Caki2 (cell line): Measurements from ENCODE around the gene BCORL1. TPM values are rescaled to one million over a fixed set of nuclear protein-coding genes. Genes with fewer than 3 reads are reported as not detected.

Source experiments
- DNase-seq: peaks from one replicate; pipeline ENCODE4 v3.0.0-alpha.2; 2015; ENCODE audit warnings: low read depth
- in situ Hi-C: cut with HindIII; loops from 2 replicates; pipeline ENCODE4 v1.10.0; 2016; ENCODE audit warnings: low sequenced_read_pairs, low pct_unique_long_range_greater_than_20kb, mixed read lengths
- total RNA-seq: library from RNA; depleted of rRNA; stranded (reverse); fragments of >200 nt; shearing (Covaris generic); gene quantifications from 2 replicates; pipeline ENCODE4 v1.2.3, GENCODE V29; 2014; ENCODE audit warnings: low replicate concordance

Gene BCORL1
- total RNA-seq, 1 experiment from 2014 or later: 0.44 TPM

DNA sequence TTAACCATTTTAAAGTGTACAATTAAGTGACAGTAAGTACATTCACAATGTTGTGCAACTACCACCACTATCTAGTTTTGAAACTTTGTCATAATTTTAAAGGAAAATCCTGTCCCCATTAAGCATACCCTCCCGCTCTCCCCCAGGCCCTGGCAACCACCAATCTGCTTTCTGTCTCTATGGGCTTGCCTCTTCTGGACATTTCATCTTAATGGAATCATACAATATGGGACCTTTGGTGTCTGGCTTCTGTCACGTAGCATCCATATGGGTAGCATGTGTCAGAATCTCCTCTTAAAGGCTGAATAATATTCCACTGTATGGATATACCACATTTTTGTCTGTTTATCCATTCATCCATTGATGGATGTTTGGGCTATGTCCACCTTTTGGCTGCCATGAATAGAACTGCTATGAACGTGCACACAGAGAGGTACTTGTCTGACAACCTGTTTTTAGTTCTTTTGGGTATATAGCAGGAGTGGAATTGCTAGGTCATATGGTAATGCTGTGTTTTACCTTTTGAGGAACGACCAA lies 66.3 kb downstream of the BCORL1 start:
- in situ Hi-C loops: no loop called here

DNA sequence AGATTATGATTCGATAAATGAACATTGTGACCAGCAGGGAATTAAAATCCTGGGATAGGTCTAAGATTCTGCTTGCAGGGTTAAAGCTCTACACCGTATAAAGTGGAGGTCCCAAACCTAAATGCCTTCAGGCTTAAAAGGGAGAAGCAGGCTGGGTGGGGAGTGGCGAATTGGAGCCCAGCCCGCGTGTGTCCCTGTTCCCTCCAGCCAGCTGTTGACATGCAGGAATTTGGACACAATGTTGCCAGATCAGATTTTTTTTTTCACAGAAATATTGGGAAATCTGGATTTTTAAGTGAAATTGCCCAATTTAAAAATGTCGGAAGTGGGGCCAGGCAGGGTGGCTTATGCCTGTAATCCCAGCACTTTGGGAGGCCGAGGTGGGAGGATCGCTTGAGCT lies 67.4 kb downstream of the BCORL1 start:
- in situ Hi-C loops: no loop called here
- DNase-seq: no peak

More for the DNA sequence above, 66.3 kb downstream of the BCORL1 start:
- no peak for DNase-seq

GRCh38 chrX:130051176-130051845 lies 68.9 kb downstream of the BCORL1 start:
- no peak for DNase-seq
- in situ Hi-C loops: no loop called here

DNA sequence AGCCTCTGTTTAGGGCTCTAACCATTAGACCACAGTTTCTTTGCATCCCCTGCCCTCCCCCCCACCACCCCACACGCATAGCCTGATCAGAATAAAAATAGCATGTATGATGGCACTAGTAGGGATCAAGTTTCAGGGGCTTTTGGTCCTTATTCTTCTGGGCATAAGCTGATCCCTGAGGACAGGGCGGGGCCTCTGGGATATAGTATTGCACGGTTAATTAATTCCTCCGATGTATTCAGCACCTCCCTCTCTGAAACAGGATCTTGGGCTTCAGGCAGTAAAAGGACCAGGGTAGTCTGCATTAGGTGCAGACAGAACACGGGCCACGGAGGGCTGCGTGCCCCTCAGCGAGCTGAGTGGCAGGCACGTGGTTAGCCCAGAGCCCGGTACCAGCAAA lies 70.8 kb downstream of the BCORL1 start:
- no peak for DNase-seq
- in situ Hi-C loops: no loop called here

DNA sequence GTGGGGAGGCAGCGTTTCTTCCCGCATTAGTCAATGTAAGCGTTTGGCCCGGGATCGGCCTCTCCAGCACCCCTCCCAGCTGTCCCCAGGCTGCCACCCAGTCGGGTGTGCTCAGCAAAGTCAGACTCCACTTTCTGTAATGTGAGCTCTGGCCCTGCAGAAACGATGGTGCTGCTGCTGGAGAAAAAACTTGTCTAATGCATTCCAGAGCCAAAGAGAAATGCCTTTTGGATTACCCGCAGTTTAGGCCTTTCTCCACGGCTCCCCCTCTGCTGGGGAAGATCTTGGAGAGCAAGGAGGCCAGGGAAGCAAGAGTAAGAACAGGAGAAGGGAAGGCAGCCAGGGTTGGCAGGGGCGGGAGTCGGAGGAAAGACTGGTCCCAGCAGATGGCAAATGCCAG lies 72.7 kb downstream of the BCORL1 start:
- in situ Hi-C loops: no loop called here
- no peak for DNase-seq

GRCh38 chrX:130055899-130056298 lies 73.5 kb downstream of the BCORL1 start:
- DNase-seq: no peak
- in situ Hi-C loops: no loop called here

- in situ Hi-C loops: no loop called here
- DNase-seq: peak; percentile 2
These were observed 74.8 kb downstream of the BCORL1 start for GRCh38 chrX:130057209-130057608.

DNA sequence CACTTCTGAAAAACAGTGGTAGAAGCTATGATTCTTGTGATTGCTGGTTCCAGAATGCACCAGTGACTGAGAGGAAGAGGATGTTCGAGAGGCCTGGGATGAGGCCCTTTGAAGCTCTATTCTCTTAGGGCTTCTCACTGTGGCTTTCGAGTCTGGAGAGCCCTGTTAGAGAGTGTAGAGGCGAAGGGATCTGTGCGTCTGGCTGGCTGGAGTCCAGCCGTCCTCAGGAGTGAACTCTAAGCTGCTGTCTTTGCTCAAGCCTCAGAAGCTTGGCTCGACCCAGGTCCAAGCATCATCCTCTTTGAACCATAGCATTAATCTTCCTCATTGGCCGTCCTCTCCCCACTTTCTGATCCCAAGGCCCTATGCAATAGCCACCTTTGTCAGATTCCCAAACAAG lies 76.2 kb downstream of the BCORL1 start:
- in situ Hi-C loops: no loop called here

DNA sequence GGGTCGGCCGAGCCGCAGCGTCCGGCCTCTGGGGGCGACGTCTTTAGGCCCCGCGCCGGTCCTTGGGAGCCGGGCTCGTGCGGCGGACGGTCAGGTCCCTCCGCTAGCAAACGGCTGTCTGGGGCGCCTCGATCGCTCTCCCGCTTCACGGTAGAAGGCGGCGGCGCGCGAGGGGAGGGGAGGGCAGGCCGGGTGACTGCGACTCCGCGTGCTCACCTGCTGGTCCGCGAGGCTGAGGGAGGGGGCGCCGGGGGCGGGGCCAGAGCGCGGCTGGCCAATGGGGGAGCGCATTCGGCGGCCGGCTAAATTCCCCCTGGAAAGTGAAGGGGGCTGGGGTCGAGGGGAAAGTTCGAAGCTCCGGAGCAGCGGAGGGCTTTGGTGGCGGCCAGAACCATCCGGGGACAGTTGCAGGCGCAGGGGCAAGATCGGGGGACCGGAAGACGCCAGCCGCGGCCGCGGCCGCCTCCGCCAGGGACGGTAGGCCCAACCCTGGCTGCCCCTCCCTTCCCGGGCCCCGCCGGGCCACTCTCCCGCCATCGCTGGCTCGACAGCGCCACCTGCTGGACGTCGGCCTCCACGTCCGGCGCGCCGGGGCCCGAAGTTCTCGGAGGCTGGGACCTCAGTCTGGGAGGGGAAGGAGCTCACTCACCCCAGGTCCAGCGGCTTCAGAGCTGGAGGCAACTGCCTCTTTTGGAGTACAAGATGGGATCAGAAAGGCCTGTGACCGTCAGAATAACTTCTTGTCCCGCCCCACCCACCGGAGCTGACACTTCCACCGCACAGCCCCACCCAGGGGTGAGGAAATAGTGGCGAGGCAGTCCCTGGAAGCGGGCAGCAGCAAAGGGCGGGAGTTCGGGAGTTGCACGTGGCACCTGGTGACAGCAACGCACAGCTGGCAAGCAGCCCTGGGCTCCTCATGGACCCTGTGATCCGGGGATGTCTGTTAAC lies 78.0 kb downstream of the BCORL1 start:
- DNase-seq: peak; percentile 80
- in situ Hi-C loops: no loop called here

More for the DNA sequence above, 76.2 kb downstream of the BCORL1 start:
- DNase-seq: no peak

DNA sequence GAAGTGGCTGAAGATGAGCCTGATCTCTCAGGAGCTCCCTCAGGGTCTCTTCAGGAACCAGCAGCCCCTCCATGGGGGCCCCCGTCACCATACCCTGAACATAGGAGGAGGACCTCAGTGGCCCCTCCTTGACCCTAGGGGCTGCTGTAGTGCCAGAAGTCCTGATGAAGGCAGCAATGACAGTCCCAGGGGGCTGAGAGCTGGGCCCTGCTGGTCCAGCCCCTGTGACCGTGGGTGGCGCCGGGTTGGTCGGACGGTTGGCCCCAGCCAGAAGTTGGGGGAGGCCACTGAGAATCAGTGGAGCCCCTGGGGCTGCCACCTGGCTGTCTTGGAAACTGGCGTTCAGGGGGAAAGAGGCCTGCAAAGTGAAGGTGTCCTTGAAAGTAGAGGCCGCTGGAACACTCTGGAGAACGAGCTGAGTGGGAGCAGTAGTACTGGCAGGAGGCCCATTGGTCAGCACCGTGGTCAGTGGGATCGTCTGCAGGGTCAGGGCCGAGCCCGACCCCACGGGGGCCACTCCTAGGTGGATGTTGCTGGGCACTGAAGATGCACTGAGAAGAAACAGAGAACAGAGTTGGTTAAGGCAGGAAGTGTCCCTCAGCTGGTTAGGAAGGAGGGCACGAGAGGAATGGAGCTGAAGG lies 84.7 kb downstream of the BCORL1 start:
- no peak for DNase-seq
- in situ Hi-C loops: no loop called here

GRCh38 chrX:130071611-130072344 lies 89.3 kb downstream of the BCORL1 start:
- in situ Hi-C loops: no loop called here
- no peak for DNase-seq

DNA sequence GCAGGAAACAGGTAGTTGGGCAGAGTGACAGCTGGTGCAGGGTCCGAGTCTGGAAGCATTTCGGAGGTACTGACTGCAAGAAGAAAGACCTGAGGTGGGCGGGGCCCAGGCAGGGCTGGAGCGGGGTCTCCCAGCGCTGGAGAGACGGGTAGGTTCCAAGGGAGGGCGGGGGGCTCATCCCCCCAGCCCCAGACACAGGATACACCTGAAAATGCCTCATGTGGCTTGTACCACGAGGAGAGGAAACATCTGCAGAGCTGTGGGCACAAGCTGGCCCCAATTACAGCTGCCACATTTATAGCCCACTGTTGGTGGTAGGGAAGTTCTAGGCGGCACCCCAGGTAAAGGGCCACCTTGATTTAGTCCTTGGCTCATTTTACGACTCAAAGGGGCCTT lies 89.9 kb downstream of the BCORL1 start:
- in situ Hi-C loops: no loop called here
- DNase-seq: no peak

GRCh38 chrX:130075777-130076176 lies 93.3 kb downstream of the BCORL1 start:
- DNase-seq: no peak
- in situ Hi-C loops: no loop called here

- in situ Hi-C loops: no loop called here
- DNase-seq: peak; percentile 41
These were observed 97.5 kb downstream of the BCORL1 start for GRCh38 chrX:130079824-130080406.

DNA sequence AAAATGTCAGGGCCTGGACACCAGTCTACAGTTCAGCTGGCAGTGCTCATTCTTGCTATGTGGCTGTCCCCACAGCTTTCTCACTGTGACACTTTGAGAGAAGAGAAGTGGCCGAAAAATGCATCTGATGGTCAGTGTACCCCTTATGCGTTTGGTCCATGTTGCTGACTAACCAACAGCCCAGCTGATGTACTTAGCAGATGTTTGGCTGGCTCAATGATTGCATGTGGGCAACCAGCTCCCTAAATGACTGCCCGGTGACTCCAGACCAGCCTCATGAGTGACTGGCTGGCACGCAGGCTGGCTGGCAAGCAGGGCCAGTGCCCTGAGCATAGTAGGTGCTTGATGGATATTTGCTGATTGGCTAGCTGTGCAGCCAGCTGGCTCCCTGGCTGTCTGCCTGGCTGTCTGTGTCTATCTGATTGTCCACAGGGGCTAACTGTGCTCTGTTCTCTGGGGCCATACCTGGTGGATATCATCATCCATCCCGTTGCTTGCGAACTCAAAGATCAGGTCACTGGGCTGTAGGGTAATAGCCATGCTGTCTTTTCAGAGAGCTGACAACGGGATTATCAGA lies 98.4 kb downstream of the BCORL1 start:
- in situ Hi-C loops: no loop called here
- no peak for DNase-seq

GRCh38 chrX:130081421-130082045 lies 99.1 kb downstream of the BCORL1 start:
- no peak for DNase-seq
- in situ Hi-C loops: no loop called here
